Activated CD8-positive, alpha-beta memory T cell treated with anti-CD3 and anti-CD28 coated beads, Interleukin-2, amount 10 ng/mL, durations not matched to agents 7 days and 5 days (primary cell): Measurements from ENCODE around the gene GLIPR2. TPM values are rescaled to one million over a fixed set of nuclear protein-coding genes. Genes with fewer than 3 reads are reported as not detected.
"Not testable (repeated sequence)": the region's sequence is repeated elsewhere in the genome, so short reads cannot be mapped to it uniquely, and the experiment has no call there.

Source experiments
- ATAC-seq: fragments of 150-1000 bp; cut with Tn5 transposase; one replicate; pipeline ENCODE4 v1.10.0; 2021; ENCODE audit warnings: moderate library complexity
- CTCF ChIA-PET: fragments of 350-600 bp; sonication (Branson Sonifier 250); formaldehyde crosslinking; loops from one replicate; lab custom pipeline; 2021; ENCODE audit warnings: antibody characterized with exemption; lab: Charles Lee
- DNase-seq: peaks from one replicate; pipeline ENCODE4 v3.0.0-alpha.2; 2020
- H3K27ac Mint-ChIP-seq: one replicate; pipeline ENCODE4 v1.8.0; 2021; ENCODE audit warnings: mild to moderate bottlenecking, mixed read lengths
- H3K27me3 Mint-ChIP-seq: one replicate; pipeline ENCODE4 v1.8.0; 2021; ENCODE audit warnings: mixed read lengths
- H3K36me3 Mint-ChIP-seq: one replicate; pipeline ENCODE4 v1.8.0; 2021; ENCODE audit warnings: mild to moderate bottlenecking, mixed read lengths
- H3K4me1 Mint-ChIP-seq: one replicate; pipeline ENCODE4 v1.8.0; 2021; ENCODE audit warnings: mixed read lengths
- H3K4me3 Mint-ChIP-seq: one replicate; pipeline ENCODE4 v1.8.0; 2021; ENCODE audit warnings: mild to moderate bottlenecking, moderate library complexity, mixed read lengths
- H3K9me3 Mint-ChIP-seq: one replicate; pipeline ENCODE4 v1.8.0; 2022; ENCODE audit warnings: low read depth, mixed read lengths
- total RNA-seq, 2 experiments: library from RNA; stranded (reverse); gene quantifications; one replicate each; pipeline ENCODE4 v1.2.3, GENCODE V29; 2021

GLIPR2 gene
- total RNA-seq, 2 experiments from 2014 or later: 28.4 to 49.8 TPM

- DNase-seq: no peak
- Mint-ChIP-seq H3K4me3 (no peak overlapping the region), H3K36me3 (peaks cover 11% of the 10 kb centered on the region), H3K27ac (no peak overlapping the region), H3K9me3 (no peaks in the 10 kb centered on the region), H3K27me3 (peaks cover 15% of the 10 kb centered on the region), H3K4me1 (peaks cover 7% of the 10 kb centered on the region)
- ATAC-seq: no peak
- CTCF ChIA-PET: interaction anchor here (0.6 to 9.6 kb wide), 11 partner anchors 7 to 75 kb away, joined by 3 to 295 read pairs (median 5); partner anchors contain the start of gene CLTA
Measured at GRCh38 chr9:36163049-36163785, 26.7 kb downstream of the GLIPR2 start.

GRCh38 chr9:36163786-36164170, 27.2 kb downstream of the GLIPR2 start:
- DNase-seq (no peak), ATAC-seq (no peak)
- H3K36me3 Mint-ChIP-seq: peaks cover 7% of the 10 kb centered on the region
- H3K4me1 Mint-ChIP-seq: peaks cover 7% of the 10 kb centered on the region
- H3K27ac Mint-ChIP-seq: no peak overlapping the region
- CTCF ChIA-PET: interaction anchor here (0.6 to 9.6 kb wide), 13 partner anchors 8 to 156 kb away, joined by 3 to 295 read pairs (median 4); partner anchors contain the start of gene CLTA
- no peak overlapping the region for H3K4me3 Mint-ChIP-seq
- H3K9me3 Mint-ChIP-seq: no peaks in the 10 kb centered on the region
- H3K27me3 Mint-ChIP-seq: peaks cover 17% of the 10 kb centered on the region

DNA sequence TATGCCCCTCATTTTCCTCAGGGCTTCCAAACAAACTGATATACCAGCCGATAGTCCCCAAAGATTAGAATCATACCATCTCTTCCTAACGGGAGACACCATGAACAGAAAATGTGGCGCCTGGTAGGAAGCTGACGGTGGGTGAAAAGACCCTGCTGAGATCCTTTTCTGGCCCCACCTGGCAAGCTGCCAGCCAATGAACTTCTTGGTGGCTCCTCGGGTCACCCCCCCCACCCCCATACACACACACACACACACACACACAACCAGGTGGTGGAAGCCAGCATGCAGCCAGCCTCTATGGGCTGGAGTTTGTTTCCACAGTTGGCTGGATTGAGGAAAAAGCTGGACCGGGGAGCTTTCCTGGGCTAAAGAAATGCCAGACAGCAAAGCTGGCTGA, 27.8 kb downstream of the GLIPR2 start:
- Mint-ChIP-seq H3K4me3 (no peak overlapping the region), H3K9me3 (no peaks in the 10 kb centered on the region), H3K27ac (no peak overlapping the region), H3K27me3 (peaks cover 22% of the 10 kb centered on the region), H3K36me3 (peaks cover 4% of the 10 kb centered on the region), H3K4me1 (peaks cover 7% of the 10 kb centered on the region)
- no peak for ATAC-seq
- no peak for DNase-seq
- CTCF ChIA-PET: interaction anchor here (0.9 to 9.6 kb wide), 12 partner anchors 8 to 156 kb away, joined by 3 to 295 read pairs (median 4); partner anchors contain the start of genes CLTA and GLIPR2

- H3K36me3 Mint-ChIP-seq: peaks cover 4% of the 10 kb centered on the region
- peaks cover 25% of the 10 kb centered on the region for H3K27me3 Mint-ChIP-seq
- ATAC-seq (no peak), DNase-seq (no peak)
- no peak overlapping the region for H3K4me3 Mint-ChIP-seq
- H3K9me3 Mint-ChIP-seq: no peaks in the 10 kb centered on the region
- H3K4me1 Mint-ChIP-seq: peaks cover 7% of the 10 kb centered on the region
- H3K27ac Mint-ChIP-seq: no peak overlapping the region
- CTCF ChIA-PET: interaction anchor here (0.9 to 9.6 kb wide), 14 partner anchors 9 to 157 kb away, joined by 3 to 295 read pairs (median 6); partner anchors contain the start of genes CLTA, GLIPR2 and RECK
Measured at GRCh38 chr9:36164989-36165388, 28.5 kb downstream of the GLIPR2 start.

DNA sequence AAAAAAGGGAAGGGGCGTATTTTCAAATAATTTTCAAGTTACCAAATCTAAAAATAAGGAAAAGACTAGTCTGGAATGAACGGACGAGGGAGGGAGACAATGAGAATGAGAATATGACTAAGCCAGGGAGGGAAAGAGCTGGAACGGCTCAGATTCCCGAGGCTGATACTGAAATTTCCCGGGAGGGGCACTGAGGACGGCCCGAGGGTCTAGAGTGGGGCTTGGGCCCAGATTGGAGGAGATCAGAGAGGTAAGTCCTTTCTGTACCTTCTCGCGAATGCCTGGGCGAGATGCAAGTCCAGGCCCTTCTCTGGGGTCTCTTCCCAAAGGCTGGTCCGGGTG, 29.3 kb downstream of the GLIPR2 start:
- no peaks in the 10 kb centered on the region for H3K9me3 Mint-ChIP-seq
- H3K36me3 Mint-ChIP-seq: no peaks in the 10 kb centered on the region
- DNase-seq: no peak
- H3K27ac Mint-ChIP-seq: no peak overlapping the region
- peaks cover 7% of the 10 kb centered on the region for H3K4me1 Mint-ChIP-seq
- H3K27me3 Mint-ChIP-seq: peaks cover 25% of the 10 kb centered on the region
- no peak for ATAC-seq
- peak overlapping the region; percentile 9 for H3K4me3 Mint-ChIP-seq
- CTCF ChIA-PET: interaction anchor here (1.1 to 9.6 kb wide), 15 partner anchors 10 to 176 kb away, joined by 4 to 295 read pairs (median 13); partner anchors contain the start of genes CLTA, GLIPR2 and RECK

- peak overlapping the region; percentile 64 for H3K4me3 Mint-ChIP-seq
- DNase-seq: peak; percentile 88
- peaks cover 7% of the 10 kb centered on the region for H3K4me1 Mint-ChIP-seq
- peak overlapping the region; percentile 46 for H3K27ac Mint-ChIP-seq
- H3K36me3 Mint-ChIP-seq: no peaks in the 10 kb centered on the region
- H3K27me3 Mint-ChIP-seq: peaks cover 26% of the 10 kb centered on the region
- CTCF ChIA-PET: interaction anchor here (0.6 to 9.6 kb wide), 32 partner anchors 10 to 307 kb away, joined by 3 to 295 read pairs (median 5); partner anchors contain the start of genes CLTA, GLIPR2 and RECK
- no peaks in the 10 kb centered on the region for H3K9me3 Mint-ChIP-seq
- peak; percentile 98 for ATAC-seq
Measured at GRCh38 chr9:36166168-36166927, 29.8 kb downstream of the GLIPR2 start.

DNA sequence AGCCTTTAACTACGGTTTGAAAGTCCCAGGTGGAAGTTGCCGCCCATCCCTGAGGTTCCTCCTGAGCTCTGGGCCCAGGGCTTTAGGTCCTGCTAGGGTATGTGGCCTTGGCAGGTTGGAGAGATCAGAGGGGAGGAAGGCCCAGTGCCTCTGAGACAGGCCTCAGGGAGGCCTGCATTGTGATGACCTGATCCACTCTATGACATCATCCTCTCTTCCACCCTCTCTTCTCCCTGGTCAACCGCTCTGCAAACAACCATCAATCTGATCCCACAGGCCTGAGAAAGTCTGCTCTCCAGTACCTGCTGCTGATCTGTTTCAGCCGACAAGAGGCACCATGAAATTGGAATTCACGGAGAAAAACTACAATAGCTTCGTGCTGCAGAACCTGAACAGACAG, 32.6 kb downstream of the GLIPR2 start, which contains the start of gene CCIN:
CCIN (plus strand) TSS at position 223 of the 400 bp plus-strand sequence; CDS start at position 338, 115 bp downstream.
- Mint-ChIP-seq H3K4me3 (no peak within 1 kb of the TSS), H3K36me3 (no peaks in the 10 kb centered on the region), H3K27ac (no peak within 1 kb of the TSS), H3K4me1 (peaks cover 7% of the 10 kb centered on the region), H3K9me3 (no peaks in the 10 kb centered on the region), H3K27me3 (peaks cover 30% of the 10 kb centered on the region)
- CTCF ChIA-PET: interaction anchor here (0.9 to 9.6 kb wide), 5 partner anchors 21 to 159 kb away, joined by 3 to 295 read pairs (median 5); partner anchors contain the start of gene CLTA
- ATAC-seq: no peak
- no peak for DNase-seq

GRCh38 chr9:36169708-36170107, 33.2 kb downstream of the GLIPR2 start:
- CTCF ChIA-PET: interaction anchor here (0.9 to 9.6 kb wide), 5 partner anchors 20 to 159 kb away, joined by 3 to 295 read pairs (median 5); partner anchors contain the start of gene CLTA
- no peaks in the 10 kb centered on the region for H3K9me3 Mint-ChIP-seq
- H3K36me3 Mint-ChIP-seq: no peaks in the 10 kb centered on the region
- H3K4me1 Mint-ChIP-seq: peaks cover 8% of the 10 kb centered on the region
- peaks cover 30% of the 10 kb centered on the region for H3K27me3 Mint-ChIP-seq
- no peak overlapping the region for H3K4me3 Mint-ChIP-seq
- no peak overlapping the region for H3K27ac Mint-ChIP-seq
- ATAC-seq (no peak), DNase-seq (no peak)

DNA sequence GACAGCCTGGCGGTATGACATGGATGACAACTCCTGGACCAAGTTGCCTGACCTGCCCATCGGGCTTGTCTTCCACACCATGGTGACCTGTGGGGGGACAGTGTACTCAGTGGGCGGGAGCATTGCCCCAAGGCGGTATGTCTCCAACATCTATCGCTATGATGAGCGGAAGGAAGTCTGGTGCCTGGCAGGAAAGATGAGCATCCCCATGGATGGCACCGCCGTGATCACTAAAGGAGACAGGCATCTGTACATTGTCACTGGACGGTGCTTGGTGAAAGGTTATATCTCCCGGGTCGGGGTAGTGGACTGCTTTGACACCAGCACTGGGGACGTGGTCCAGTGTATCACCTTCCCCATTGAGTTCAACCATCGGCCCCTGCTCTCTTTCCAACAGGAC, 34.0 kb downstream of the GLIPR2 start:
- Mint-ChIP-seq H3K4me3 (no peak overlapping the region), H3K27me3 (peaks cover 26% of the 10 kb centered on the region), H3K36me3 (no peaks in the 10 kb centered on the region), H3K27ac (no peak overlapping the region), H3K4me1 (peaks cover 7% of the 10 kb centered on the region), H3K9me3 (no peaks in the 10 kb centered on the region)
- DNase-seq (no peak), ATAC-seq (no peak)
- CTCF ChIA-PET: interaction anchor here (1.5 to 9.6 kb wide), 2 partner anchors 67 to 158 kb away, joined by 4 to 295 read pairs; no protein-coding TSS in a partner anchor

DNA sequence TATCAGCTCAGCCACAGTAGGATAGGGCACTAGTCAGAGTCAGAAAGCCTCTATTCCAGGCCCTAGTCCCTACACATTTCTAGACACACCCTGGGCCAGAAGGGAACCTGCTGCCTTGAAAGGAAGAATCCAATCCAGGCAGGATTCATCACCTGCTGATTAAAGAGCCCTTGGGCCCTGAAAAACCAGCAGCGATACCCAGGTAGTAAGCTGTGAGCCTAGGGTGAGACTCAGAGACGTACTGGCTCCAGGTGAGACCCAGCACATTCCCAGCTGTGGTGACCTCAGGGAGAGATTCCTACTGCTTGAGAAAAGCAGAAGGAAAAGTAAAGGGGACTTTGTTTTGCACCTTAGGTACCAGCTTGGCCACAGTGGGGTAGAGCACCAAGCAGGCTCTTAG, 37.3 kb downstream of the GLIPR2 start:
- no peak for ATAC-seq

GRCh38 chr9:36174271-36174670, 37.7 kb downstream of the GLIPR2 start:
- CTCF ChIA-PET: no interaction called here
- Mint-ChIP-seq H3K9me3 (no peaks in the 10 kb centered on the region), H3K36me3 (no peaks in the 10 kb centered on the region), H3K4me3 (no peak overlapping the region), H3K27ac (no peak overlapping the region), H3K4me1 (peaks cover 13% of the 10 kb centered on the region), H3K27me3 (peaks cover 9% of the 10 kb centered on the region)
- DNase-seq: no peak
- ATAC-seq: no peak

More for the DNA sequence above, 37.3 kb downstream of the GLIPR2 start:
- DNase-seq: no peak
- Mint-ChIP-seq H3K9me3 (no peaks in the 10 kb centered on the region), H3K4me1 (peaks cover 9% of the 10 kb centered on the region), H3K27ac (no peak overlapping the region), H3K27me3 (peaks cover 13% of the 10 kb centered on the region), H3K36me3 (no peaks in the 10 kb centered on the region), H3K4me3 (no peak overlapping the region)
- CTCF ChIA-PET: no interaction called here

- Mint-ChIP-seq H3K4me3 (no peak overlapping the region), H3K9me3 (no peaks in the 10 kb centered on the region), H3K27me3 (peaks cover 7% of the 10 kb centered on the region), H3K4me1 (peaks cover 13% of the 10 kb centered on the region), H3K36me3 (no peaks in the 10 kb centered on the region), H3K27ac (no peak overlapping the region)
- CTCF ChIA-PET: interaction anchor here (1.8 to 2.6 kb wide), 2 partner anchors 15 to 155 kb away, joined by 3 to 11 read pairs; partner anchors contain the start of gene CLTA
- DNase-seq: no peak
- ATAC-seq: no peak
Measured at GRCh38 chr9:36174731-36175130, 38.2 kb downstream of the GLIPR2 start.

- not testable (repeated sequence) for ATAC-seq, H3K27me3 Mint-ChIP-seq, DNase-seq, H3K9me3 Mint-ChIP-seq, H3K4me3 Mint-ChIP-seq, H3K27ac Mint-ChIP-seq, H3K36me3 Mint-ChIP-seq
- H3K4me1 Mint-ChIP-seq: peaks cover 13% of the 10 kb centered on the region
- CTCF ChIA-PET: interaction anchor here (1.8 to 2.6 kb wide), 2 partner anchors 15 to 154 kb away, joined by 3 to 11 read pairs; partner anchors contain the start of gene CLTA
Measured at GRCh38 chr9:36175209-36175608, 38.7 kb downstream of the GLIPR2 start.
